Activated CD8-positive, alpha-beta T cell treated with anti-CD3 and anti-CD28 coated beads for 36 hours (primary cell): Measurements from ENCODE around the gene KDM1B. TPM values are rescaled to one million over a fixed set of nuclear protein-coding genes. Genes with fewer than 3 reads are reported as not detected.

ENCODE experiments used
- ATAC-seq: fragments of 200-7000 bp; cut with Tn5 transposase; one replicate; pipeline ENCODE4 v1.10.0; 2021; ENCODE audit warnings: mild to moderate bottlenecking, moderate library complexity
- CTCF ChIA-PET: fragments of 350-600 bp; sonication (Branson Sonifier 250); formaldehyde crosslinking; loops from one replicate; lab custom pipeline; 2021; ENCODE audit warnings: antibody characterized with exemption; lab: Charles Lee
- POLR2A ChIA-PET: fragments of 350-600 bp; sonication (Branson Sonifier 250); formaldehyde crosslinking; loops from one replicate; lab custom pipeline; 2021; ENCODE audit warnings: antibody characterized with exemption; lab: Charles Lee
- DNase-seq: peaks from one replicate; pipeline ENCODE4 v3.0.0-alpha.2; 2020
- H3K27ac Mint-ChIP-seq: one replicate; pipeline ENCODE4 v1.8.0; 2021; ENCODE audit warnings: mild to moderate bottlenecking, mixed read lengths
- H3K27me3 Mint-ChIP-seq: one replicate; pipeline ENCODE4 v1.8.0; 2021; ENCODE audit warnings: mixed read lengths
- H3K36me3 Mint-ChIP-seq: one replicate; pipeline ENCODE4 v1.8.0; 2021; ENCODE audit warnings: low read depth, mixed read lengths
- H3K4me1 Mint-ChIP-seq: one replicate; pipeline ENCODE4 v1.8.0; 2021; ENCODE audit warnings: low read depth, mixed read lengths
- H3K4me3 Mint-ChIP-seq: one replicate; pipeline ENCODE4 v1.8.0; 2021; ENCODE audit warnings: mild to moderate bottlenecking, moderate library complexity, mixed read lengths
- H3K9me3 Mint-ChIP-seq: one replicate; pipeline ENCODE4 v1.8.0; 2021; ENCODE audit warnings: mixed read lengths
- intact Hi-C: fragments of 100-400 bp; cut with micrococcal nuclease; formaldehyde crosslinking; loops from one replicate; pipeline ENCODE4 v1.10.0; 2022
- total RNA-seq, 2 experiments: library from RNA; stranded (reverse); gene quantifications; one replicate each; pipeline ENCODE4 v1.2.3, GENCODE V29; 2021
- TF ChIP-seq, protein P1 (sequence below): fragments of 200-600 bp; IDR thresholded peaks from one replicate; pipeline ENCODE4 v1.8.0; 2022; ENCODE audit warnings: antibody characterized with exemption, mild to moderate bottlenecking

Gene KDM1B
- total RNA-seq, 2 experiments from 2014 or later: 10.9 to 12.2 TPM

DNA sequence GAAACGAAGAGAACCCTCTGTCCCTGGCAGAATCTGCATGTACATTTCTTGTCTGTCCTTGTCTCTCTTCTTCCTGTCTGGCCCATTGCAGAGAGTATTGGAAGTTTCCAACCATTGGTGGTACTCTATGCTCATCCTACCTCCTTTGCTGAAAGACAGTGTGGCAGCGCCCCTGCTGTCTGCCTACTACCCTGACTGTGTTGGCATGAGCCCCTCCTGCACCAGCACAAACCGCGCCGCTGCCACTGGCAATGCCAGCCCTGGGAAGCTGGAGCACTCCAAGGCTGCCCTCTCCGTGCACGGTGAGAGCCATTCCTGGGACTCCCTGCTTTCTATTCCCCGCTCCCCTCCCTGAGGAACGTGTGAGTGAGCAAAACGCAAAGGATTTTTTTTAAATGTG is 32.5 kb downstream of the KDM1B start:
- intact Hi-C loops: no loop called here
- H3K4me1 Mint-ChIP-seq: no peaks in the 10 kb centered on the region

DNA sequence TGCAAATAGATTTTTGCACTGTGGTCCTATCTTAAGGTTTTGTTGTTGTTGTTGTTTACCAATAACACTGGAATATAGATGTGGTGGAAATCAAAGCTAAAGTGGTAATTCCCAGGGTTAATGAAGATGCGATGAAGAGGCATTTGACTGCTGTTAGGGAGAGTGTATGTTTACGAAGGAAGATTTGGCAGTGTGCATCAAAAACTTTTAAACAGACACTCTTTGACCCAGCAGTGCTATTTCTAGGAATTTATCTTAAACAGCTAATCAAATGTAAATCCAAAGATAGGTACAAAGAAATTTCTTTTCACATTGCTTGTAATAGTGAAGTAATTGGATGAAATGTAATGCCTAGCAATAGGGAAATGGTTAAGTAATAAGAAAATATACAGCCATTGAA is 34.0 kb downstream of the KDM1B start:
- intact Hi-C loops: no loop called here
- H3K4me1 Mint-ChIP-seq: no peaks in the 10 kb centered on the region
- H3K9me3 Mint-ChIP-seq: no peaks in the 10 kb centered on the region
- ChIA-PET CTCF (no interaction called here), POLR2A (no interaction called here)
- no peak overlapping the region for H3K27ac Mint-ChIP-seq
- TF ChIP-seq, protein P1, sequence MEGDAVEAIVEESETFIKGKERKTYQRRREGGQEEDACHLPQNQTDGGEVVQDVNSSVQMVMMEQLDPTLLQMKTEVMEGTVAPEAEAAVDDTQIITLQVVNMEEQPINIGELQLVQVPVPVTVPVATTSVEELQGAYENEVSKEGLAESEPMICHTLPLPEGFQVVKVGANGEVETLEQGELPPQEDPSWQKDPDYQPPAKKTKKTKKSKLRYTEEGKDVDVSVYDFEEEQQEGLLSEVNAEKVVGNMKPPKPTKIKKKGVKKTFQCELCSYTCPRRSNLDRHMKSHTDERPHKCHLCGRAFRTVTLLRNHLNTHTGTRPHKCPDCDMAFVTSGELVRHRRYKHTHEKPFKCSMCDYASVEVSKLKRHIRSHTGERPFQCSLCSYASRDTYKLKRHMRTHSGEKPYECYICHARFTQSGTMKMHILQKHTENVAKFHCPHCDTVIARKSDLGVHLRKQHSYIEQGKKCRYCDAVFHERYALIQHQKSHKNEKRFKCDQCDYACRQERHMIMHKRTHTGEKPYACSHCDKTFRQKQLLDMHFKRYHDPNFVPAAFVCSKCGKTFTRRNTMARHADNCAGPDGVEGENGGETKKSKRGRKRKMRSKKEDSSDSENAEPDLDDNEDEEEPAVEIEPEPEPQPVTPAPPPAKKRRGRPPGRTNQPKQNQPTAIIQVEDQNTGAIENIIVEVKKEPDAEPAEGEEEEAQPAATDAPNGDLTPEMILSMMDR: no peak
- peaks cover 22% of the 10 kb centered on the region for H3K36me3 Mint-ChIP-seq
- H3K4me3 Mint-ChIP-seq: no peak overlapping the region
- no peak for DNase-seq
- no peaks in the 10 kb centered on the region for H3K27me3 Mint-ChIP-seq
- no peak for ATAC-seq

More for the DNA sequence above, 32.5 kb downstream of the KDM1B start:
- Mint-ChIP-seq H3K27me3 (no peaks in the 10 kb centered on the region), H3K27ac (no peak overlapping the region), H3K36me3 (peaks cover 20% of the 10 kb centered on the region), H3K4me3 (no peak overlapping the region), H3K9me3 (no peaks in the 10 kb centered on the region)
- ChIA-PET CTCF (no interaction called here), POLR2A (no interaction called here)
- ATAC-seq (no peak), DNase-seq (no peak)
- TF ChIP-seq, protein P1: no peak

DNA sequence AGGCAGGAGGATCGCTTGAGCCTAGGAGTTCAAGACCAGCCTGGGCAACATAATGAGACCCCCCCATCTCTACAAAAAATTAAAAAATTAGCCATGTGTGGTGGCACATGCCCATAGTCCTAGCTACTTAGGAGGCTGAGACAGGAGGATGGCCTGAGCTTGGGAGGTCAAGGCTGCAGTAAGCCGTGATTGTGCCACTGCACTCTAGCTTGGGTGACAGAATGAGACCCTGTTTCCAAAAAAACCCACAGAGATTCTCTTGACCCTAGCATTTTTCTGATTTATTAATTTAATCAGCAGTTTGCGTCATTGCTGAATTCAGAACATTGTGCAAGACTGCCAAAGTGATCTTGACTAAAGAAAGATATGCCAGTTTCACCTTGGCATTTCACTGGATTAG is 36.8 kb downstream of the KDM1B start:
- intact Hi-C loops: no loop called here
- ChIA-PET POLR2A (no interaction called here), CTCF (no interaction called here)
- no peak overlapping the region for H3K27ac Mint-ChIP-seq
- H3K4me1 Mint-ChIP-seq: no peaks in the 10 kb centered on the region
- H3K9me3 Mint-ChIP-seq: no peaks in the 10 kb centered on the region
- ATAC-seq: no peak
- H3K4me3 Mint-ChIP-seq: no peak overlapping the region
- TF ChIP-seq, protein P1: no peak
- no peaks in the 10 kb centered on the region for H3K27me3 Mint-ChIP-seq
- no peak for DNase-seq
- H3K36me3 Mint-ChIP-seq: peaks cover 16% of the 10 kb centered on the region

DNA sequence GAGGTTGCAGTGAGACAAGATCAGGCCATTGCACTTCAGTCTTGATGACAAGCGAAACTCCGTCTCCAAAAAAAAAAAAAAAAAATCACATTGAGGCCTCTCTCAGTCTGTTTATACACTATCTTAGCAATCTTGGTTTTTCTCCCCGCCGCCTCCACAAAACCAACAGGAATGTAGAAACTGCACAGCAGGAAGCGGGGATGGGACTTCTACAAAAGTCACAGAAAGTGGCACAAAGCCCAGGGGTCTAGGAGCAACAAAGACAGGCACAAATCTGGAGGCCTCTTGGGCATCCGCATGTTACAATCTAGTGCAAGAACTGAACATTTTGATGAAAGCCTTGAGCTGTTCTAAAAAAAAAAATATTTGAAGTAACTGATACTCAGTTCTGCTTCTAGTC is 48.6 kb downstream of the KDM1B start:
- ATAC-seq: no peak
- H3K4me1 Mint-ChIP-seq: no peaks in the 10 kb centered on the region
- H3K27me3 Mint-ChIP-seq: no peaks in the 10 kb centered on the region
- H3K36me3 Mint-ChIP-seq: peaks cover 6% of the 10 kb centered on the region
- TF ChIP-seq, protein P1: no peak
- no peak for DNase-seq
- no peak overlapping the region for H3K27ac Mint-ChIP-seq
- CTCF ChIA-PET: no interaction called here
- H3K4me3 Mint-ChIP-seq: no peak overlapping the region
- intact Hi-C loops: no loop called here
- no peaks in the 10 kb centered on the region for H3K9me3 Mint-ChIP-seq
- POLR2A ChIA-PET: no interaction called here

DNA sequence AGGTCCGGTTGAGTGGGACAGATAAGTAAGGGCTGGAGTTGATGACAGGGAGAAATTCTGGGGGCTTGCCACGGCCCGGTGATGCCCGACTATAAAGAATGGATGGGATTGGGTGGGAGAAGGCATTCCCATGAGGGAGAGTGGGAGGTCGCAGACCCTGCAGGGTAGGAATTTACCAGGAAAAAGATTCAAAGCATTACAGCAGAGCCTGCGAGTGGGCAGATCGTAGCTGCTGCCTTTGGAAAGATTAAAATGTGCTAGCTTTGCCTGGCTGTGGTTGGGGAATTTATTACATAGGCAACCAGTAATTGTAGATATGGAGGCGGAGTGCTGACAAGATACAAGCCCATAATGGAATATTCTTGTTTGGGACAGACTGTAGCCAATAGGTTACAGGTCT is 49.5 kb downstream of the KDM1B start:
- TF ChIP-seq, protein P1: no peak
- no peaks in the 10 kb centered on the region for H3K27me3 Mint-ChIP-seq
- peaks cover 9% of the 10 kb centered on the region for H3K36me3 Mint-ChIP-seq
- ATAC-seq (no peak), DNase-seq (no peak)
- CTCF ChIA-PET: no interaction called here
- H3K9me3 Mint-ChIP-seq: no peaks in the 10 kb centered on the region
- no peak overlapping the region for H3K27ac Mint-ChIP-seq
- no peak overlapping the region for H3K4me3 Mint-ChIP-seq
- POLR2A ChIA-PET: no interaction called here
- no peaks in the 10 kb centered on the region for H3K4me1 Mint-ChIP-seq
- intact Hi-C loops: no loop called here
